NCI-H526 (cell line): ENCODE results near the gene BCL2.

Experiments
- DNase-seq, 2 experiments: peaks; one replicate each; lab custom pipeline; 2025; lab: John Stamatoyannopoulos, UW

BCL2 gene

DNA sequence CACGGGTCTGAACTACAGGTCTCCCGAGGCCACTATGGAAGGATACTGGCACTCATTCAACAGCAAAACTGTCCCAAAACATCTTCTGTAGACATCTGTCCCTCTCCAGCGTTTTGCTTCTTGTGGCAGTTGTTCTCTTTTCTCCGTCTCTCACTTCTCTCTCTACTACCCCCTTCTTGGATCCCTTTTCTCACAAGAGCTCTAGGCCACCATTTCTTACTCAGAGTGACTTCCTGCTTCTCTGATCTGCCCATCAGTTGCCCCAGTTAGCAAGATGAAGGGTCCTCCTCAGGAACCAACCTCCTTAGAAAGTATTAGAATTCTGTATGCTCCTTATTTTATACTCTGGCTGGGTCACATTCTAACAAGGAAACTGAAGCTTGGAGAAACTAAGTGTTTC is 32.6 kb downstream of the BCL2 start:
- no peak for DNase-seq

DNA sequence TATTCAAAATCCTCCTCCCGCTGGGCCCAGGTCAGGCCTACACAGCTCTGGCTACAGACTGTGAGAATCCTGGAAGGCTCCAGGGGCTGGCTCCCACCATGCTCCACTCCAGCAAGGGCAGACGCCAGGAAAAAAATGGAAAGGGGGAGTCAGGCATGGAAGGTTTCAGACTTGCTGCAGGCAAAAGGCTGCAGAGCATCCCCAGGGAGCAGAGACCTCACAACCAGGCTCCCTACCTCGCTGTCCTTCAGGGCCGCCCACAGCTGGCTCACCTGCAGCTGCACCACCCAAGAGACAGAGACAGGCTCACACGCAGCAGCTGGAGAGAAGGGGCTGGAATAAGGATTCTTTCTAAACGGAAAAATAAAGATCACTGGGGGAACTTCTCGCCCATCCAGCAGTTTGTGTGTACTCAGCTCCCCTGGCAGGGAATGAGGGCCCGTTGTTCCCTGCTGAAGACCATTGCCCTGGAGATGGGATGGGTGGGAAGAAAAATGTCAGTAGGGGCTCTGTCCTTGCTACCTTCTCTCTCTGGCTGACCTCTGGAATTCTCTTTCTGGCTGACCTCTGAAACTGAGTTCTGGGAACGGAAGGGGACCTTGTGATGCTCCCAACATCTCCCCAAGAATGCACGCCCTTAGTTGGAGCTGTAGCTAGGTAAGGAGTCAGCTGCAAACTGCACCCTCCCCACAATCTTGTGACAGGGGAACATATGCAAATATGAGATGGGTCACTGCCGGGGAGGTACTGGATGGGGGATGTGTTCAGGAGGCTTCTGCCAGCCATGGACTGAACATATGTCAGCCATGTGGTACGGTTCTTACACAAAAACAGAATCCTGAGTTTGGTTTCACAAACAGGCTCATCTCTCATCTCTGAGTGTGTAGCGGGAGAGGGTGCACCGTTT is 34.5 kb downstream of the BCL2 start:
- DNase-seq = peak; percentile 31 to 69

DNA sequence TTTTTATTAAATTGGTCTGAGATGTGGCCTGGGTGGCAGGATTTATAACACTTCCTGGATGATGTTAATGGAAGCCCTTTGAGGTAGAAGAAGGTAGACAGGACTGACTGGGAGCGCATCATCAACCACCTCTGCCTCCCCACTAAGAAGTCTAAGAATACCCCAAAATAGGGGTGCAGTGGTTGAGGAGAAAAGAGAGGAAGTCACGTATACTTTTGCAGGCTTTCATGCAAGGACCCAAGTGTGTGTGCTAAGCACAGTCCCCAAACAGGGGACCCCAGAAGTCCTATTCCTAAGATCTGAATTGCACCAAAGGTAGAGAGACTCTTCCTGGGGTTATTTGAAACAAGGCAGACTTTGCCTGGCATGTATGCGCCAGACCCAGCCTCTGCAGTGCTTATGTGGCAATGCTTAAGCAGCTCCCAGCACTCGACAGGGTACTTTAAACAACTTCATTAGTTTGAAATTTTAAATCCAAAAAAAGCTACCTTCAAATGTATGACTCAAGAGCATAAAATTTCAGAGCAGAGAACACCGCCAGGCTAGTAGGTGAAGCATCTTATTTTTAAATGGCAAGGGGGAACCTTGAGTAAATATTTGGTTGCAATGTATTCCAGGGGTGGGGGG is 35.3 kb downstream of the BCL2 start:
- peak in 1 of 2 experiments; percentile 25 for DNase-seq

DNA sequence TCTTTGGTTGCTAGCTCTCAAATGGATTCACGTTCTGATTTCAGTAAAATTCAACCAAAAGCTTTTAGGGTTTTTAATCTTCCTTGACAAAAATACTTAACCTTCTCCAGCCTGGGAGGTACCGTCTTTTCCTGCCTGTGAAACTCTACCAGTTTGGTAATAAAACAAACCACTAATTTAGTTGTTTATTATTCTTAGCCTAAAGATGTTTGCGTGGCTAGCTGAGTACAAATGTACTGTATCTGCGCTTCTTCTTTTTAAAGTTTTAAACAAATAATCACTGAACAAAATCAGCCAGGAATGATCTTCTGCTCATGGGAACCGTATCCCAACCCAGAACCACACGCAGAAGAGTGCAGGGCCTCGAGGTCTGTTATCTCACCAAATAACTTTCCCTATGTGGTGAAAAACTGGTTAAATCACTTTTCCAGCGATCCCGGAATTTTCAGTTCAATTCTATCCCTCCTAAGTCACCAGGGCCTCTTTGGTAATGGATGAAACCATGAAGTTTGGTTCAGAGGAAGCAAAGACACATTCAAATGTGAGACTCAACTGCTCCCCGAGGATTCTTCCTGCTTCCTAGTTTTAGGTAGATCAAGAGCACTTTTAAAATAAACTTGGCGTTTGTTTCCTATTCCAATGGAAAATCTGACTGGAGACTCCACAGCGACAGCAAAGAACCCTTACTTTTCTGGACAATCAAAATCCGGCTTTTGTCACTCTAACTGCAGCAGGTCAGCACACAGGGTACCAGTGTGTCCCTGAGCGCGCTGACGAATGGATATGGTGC is 36.1 kb downstream of the BCL2 start:
- DNase-seq = no peak

DNA sequence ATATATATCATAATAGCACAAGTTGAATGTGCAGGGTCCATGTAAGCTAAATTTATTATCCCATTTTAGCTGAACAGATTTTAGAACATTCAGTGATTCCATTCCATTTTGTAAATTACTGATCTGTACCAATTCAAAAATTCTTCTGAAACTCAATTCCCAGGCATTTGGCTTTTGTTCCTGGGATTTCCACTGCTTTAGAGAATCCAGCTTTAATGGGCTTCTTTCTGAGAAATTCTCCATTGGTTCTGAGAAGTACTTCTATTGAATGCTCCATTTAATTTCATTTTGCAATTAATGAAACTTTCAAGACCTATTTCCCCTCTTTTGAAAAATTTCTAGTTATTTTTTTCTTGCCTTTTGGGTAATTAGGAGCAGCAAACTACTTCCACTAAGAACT is 36.8 kb downstream of the BCL2 start:
- DNase-seq = no peak

DNA sequence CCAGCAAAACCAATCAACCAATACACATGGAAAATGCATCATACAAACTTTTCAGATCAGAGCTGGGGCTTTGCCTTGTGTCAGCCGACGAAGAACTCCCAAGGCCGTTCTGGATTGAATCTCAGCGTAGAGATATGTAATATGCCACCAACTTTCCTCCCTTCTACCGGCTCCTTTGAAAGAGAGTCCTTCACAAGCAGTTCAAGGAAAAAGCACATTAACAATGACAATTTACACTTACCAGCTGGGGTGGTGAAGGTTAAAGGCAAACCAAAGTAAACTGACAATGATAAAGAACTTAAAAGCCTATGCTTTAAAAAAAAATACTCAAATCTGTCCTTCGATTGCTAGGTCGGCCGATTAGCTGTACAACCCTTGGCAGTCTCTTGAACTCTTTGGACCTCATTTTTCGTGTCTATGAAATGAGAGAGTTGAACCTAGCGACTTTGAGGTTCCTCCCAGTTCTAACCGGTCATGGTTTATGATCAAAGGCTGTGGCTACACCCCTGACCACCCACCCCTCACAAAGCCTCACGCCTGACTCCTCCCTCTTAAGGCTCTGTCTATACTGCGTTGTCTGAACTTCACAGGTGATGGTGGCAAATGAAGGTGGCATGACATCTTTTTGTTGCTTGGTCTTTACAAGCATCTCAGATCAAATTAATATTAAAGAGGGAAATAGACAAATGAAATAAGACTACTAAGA is 46.2 kb downstream of the BCL2 start:
- no peak for DNase-seq

DNA sequence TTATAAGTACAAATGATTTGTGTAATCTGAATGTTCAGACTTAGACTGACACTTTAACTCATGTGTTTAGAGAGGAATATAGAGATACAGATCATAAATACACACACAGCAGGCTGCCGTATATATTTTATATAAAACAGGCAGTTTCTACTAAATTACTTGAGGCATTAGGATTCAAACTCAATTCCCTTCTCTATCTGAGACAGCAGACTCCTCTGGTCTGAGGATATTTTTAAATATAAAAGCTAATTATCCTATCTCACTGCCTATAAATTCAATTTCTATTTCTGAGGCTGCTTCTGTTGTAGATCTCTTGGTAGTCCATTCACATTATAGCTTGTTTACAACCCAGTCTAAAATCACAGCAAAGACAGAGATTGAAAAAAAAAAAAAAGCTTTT is 46.9 kb downstream of the BCL2 start:
- DNase-seq = no peak

DNA sequence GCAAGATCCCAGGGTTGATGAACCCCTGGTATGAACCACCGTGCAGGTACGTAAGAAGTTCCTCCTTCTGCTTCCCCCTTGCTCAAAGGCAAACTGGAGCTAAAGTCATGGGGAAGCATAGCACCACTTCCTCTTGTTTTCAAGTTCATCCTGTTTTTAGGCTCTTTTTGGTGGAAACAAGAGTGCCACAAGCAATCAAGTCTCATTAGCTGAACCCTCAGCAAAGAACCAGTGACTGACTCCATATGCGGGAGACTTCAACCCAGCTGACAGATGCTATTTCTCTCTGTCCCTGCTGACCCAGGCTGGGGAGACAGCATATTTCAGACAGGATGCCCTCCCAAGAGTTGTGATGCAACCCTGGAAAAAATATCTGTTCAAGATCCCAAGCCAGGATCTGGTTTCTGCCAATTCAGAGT is 47.7 kb downstream of the BCL2 start:
- DNase-seq = no peak

DNA sequence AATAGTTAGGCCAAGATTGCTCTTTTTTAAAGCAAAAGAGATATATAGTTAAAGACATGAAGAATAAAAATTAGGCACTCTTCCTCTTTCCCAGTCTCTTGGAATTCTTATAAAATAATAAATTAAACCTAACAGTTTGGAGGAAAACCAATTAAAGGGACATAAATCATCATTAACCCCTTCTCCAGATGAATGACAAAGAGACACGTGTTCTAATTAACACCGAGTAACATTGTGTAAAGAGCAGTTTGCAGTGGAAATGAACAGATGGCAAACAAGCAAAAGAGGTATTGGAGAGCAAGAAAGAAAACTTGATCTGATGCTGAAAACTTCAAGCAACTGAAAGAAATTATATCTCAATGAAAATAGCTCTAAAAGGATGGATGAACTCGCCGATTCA is 48.4 kb downstream of the BCL2 start:
- no peak for DNase-seq

DNA sequence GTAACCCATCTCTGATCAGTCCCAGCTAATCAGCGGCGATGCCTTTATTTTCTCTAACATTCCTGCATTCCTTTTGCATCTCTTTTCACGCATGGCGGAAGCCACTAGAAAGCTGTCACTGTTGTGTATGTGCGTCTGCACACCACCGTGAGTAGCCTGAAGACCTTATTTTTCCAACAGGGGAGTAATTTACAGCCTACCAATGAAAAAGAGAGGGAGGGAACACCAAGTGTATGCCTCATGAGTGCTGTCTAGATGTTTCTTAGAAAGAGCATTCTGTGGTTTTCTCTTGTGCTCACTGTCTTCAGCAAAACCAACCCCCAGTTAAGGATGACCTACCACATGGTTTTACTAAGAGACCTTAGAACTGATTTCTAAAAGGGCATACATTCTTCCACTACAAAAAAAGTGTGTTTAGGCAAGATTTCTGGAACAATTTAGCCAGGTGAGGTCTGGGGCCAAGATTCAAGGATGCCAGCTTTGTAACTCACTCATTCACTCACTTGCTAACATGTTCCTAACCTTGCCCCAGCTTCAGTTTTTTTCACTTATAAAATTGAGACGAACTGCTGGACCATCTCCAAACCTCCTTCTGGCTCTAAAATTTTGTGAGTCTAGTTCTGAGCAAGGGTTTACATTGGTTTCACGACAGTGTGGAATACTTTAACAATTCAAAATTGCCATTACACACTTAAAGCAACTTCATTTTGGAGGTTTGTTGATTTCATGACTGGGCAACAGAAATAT is 51.4 kb downstream of the BCL2 start:
- peak; percentile 86 to 87 for DNase-seq

DNA sequence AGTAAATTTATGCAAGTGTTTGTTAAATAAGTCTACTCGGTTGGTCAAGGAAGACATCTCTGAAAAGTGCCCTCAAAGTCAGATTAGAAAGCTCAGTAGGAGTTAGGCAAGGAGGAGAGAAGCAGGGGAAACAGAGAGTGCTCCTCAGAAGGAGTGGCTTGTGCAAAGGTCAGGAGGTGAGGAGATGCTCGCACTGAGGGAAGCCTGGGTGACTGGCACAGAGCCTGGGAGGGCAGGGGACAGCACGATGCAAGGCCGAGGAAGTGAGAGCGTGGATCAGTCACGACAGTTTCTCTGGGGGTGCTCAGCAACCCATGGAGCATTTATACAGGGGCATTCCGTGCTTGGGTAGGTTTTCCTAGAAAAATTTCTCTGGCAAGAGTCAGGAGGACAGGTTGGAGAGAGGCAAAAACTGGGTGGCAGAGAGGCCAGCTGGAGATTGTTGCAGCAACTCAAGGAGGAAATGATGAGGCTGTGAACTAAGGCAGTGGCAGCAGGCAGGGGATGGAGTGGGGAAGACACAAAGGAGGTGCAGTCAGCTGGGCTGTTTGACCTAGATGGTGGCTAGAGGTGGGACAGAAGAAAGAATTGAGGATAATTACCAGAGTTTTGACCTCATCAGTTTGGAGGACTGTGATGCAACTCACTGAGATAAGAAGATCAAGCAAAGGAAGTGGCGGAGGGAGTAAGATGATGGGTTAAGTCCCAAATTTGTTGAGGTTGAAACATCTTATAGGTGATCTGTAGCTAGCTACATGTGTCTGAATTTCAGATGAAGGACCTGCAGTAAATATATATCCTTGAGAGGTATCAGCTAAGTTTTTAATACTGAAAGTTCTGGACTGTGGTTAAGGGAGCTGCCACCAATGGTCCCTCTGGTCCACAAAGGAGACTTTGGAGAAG is 52.4 kb downstream of the BCL2 start:
- no peak for DNase-seq

DNA sequence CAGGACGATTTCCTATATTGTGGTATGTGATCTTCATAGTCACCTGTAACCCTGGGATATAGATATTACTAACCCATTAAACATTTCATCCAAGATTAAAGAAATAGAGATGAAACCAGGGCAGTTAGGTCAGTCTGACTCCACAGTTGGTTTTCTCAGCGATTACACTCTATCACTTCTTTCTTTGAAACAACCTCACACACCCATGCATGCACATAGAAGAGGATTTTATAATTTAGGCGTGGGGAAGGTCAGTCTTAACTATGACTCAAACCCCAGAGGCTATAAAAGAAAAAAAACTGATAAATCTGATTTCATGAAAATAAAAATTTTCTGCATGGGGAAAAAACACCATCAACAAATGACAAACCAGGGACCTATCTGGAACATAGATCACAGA is 54.2 kb downstream of the BCL2 start:
- no peak for DNase-seq

DNA sequence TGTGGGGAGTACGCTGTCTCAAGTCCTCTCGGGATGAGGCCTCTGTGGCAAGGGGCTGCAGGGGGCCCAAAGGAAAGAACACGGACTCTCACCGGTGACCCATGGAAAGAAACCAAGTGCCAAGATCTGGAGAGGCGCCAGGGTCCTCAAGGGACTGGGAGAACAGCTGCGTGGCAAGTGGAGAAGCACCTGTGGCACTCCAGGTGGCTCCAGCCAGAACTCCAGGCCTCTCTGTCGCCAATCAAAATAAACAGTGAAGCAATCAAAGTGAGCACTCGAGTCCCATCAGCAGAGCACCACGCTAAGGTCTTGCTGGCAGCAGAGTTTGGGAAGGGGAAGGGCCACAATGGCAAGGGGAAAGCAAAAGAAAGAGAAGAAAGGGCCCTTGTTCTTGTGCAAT is 54.7 kb downstream of the BCL2 start:
- no peak for DNase-seq

DNA sequence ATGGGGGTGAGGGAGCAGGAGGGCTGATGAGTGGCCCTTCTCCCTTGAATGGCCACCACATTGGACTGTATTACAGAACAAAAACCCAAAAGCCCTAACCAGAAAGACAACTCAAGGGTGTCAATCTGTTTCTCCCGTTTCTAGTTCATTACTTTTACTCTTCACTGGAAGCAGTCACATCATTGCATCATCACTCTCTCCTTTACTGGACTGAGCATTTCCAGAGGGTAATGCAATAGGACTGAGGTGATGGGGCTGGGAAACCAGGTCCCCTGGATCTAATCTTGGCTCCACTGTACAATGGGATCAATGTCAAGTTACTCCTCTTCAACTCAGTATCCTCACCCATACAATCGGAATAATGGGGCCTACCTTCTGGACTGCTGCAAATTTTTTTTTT is 56.1 kb downstream of the BCL2 start:
- DNase-seq = no peak

DNA sequence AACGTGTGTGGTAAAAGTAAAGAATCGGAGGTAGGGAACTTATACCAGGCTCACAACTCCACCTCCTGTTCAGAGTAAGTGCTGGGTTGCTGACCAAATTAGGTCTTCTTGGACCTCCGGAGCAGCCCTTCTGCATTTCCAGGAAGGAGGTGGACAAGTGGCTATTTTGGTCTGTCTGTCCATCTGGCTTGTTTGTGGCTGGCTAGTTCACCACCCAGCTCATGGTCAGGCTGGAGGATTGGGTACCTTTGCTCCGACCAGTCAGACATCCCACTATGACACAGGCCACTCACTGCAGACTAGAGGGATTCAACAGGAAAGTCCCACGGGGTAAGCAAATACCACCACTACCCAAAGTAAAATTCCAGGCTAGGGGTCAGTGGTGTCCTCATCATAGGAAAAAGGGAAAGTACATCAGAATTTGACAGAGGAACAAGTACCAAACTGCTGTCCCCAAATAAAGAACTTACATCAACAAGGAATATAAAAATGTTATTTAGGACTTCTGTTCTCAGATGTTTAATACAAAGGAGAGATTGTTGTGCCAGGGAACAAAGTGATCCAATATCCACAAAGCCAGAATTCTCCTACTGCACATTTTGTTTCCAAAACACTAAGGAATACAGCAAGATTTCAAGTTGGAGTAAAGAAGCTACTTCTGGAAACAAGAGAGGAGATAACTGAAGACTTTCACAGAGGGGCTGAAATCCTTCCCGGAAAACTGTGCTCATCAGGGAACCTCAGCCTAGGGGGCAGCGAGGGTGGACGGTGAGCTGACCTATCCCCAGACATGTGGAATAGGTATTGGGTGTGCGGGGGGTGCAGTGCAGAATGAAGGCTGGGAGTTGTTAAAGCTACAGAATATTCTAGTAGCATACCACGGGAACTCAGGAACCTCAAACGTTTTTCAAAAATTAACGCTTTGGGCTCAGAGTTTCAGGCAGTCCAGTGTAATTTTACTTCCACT is 56.9 kb downstream of the BCL2 start:
- DNase-seq = no peak

DNA sequence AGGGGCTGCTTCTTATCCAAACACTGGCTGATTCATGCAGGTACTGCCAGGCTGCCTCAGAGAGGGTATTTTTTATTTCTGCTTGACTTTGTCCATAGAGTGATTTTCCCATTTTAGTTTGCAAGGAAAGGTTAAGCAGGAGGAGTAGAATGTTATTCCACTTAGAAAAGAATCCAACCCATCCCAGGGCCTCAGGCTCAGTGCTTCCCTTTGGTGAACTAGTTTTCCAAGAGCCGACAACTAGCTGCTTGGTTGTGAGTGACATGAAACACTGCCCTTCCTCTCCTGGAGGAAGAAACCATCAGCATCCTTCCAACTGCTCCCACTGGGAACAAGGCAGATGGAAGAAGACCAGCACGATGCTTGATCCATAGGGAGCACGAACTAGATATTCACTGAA is 58.5 kb downstream of the BCL2 start:
- DNase-seq = peak in 1 of 2 experiments; percentile 4

DNA sequence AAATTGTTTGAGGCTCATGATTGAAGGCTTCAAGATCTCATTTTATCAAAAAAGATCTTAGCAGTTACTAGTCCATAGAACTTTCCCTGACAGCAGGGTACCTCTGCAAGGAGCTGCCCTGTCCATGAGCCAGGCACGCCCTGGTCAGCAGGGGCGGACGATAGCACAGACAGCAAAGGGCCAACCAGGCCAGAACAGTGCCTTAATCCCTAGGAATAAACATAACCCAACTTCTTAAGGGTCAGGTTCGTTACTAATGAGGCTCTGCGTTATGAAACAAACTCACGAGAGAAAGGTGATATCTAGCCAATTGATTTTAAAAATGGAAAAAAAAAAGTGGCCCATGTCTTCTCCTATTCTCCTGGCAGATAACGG is 59.2 kb downstream of the BCL2 start:
- no peak for DNase-seq

DNA sequence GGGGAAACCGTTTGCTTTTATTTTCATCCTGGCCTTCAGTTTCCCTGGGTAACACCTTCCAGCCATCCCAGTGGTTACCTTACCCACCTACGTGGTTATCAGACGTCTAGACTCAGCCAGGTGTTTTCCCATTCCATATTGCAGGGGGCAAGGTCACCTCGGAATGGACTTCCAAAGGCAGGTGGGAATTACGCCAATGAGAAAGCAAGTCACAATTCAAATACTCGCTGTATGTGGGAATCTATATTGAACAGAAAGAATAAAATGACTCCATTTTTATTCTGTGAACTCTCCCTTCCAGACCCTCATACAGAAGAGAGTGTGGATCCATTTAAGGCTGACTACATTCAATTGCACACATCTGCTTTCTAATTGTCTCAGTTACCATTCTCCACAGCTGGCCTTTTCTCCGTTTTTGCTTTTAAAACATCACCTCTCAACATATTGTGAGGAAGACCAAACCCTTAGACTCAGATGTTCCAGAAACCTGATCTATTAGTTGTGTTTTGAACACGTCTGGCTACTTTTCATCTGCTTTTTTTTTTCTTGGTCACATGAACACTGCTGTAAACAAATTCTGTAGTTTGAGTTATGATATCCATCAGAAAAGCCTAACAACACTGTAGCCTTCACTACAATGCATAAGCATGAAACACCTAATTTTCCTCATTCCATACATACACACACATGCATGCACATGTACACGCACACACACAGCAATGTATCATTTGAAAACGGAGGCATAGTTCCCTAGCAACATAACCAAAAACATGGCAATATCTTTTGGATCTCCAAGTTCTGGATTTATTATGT is 59.8 kb downstream of the BCL2 start:
- DNase-seq = peak; percentile 62 to 94
